ENCODE data around the gene SMYD3.
A peak's percentile ranks its signal among the peaks of the same experiment; 100 is the strongest.

SMYD3 gene

GRCh38 chr1:246297279-246298265, 209.5 kb downstream of the SMYD3 start:
- TF ChIP-seq CTCF (conservative IDR thresholded peaks at IDR 0.05; ENCODE audit: low read depth, low read length) = peak; percentile 5
- H3K4me3 ChIP-seq (ENCODE audit: low read depth, low read length) = no peak overlapping the region
- no peak for DNase-seq (ENCODE audit: low read depth)

DNA sequence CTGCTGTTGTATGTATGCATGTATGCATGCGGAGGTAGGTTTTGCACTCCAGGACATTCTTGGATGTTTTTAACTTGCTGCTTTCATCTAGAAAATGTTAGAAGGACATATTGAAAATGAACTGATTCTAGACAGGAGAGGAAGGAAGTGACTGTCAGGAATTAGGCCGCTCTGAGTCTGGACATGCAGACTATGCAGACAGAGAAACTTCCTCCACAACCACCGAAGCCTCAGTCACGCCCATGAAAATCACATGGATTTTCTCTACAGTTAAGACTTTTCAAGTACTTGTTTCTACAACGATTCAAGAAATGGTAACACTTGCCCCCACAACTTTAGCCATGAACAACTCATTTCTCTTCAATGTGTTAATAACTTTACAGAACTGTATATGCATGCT, 211.1 kb downstream of the SMYD3 start:
- TF ChIP-seq CTCF (conservative IDR thresholded peaks at IDR 0.05; ENCODE audit: low read depth, low read length) = no peak
- H3K4me3 ChIP-seq (ENCODE audit: low read depth, low read length) = no peak overlapping the region
- no peak for DNase-seq (ENCODE audit: low read depth)

DNA sequence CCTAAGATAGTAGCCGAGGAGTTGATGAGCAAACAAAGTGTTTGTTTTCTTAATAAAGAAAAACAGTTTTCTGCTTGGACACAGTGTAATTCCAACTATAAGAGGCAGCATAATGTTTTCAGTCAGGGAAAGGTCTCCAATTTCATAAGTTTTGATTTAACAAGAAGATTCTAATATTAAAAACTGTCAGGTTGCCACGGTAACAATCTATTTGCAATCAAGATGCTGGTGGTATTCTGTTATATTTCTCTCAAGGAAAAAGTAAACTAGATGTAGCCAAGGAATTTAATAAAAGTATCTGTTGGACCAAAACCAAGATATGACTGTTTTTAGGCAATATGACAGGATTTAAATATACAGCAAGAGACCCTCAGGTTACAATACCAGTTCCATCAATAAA, 211.7 kb downstream of the SMYD3 start:
- H3K4me3 ChIP-seq (ENCODE audit: low read depth, low read length) = no peak overlapping the region
- no peak for DNase-seq (ENCODE audit: low read depth)
- TF ChIP-seq CTCF (conservative IDR thresholded peaks at IDR 0.05; ENCODE audit: low read depth, low read length) = no peak

GRCh38 chr1:246294263-246294662, 212.8 kb downstream of the SMYD3 start:
- TF ChIP-seq CTCF (conservative IDR thresholded peaks at IDR 0.05; ENCODE audit: low read depth, low read length) = no peak
- no peak for DNase-seq (ENCODE audit: low read depth)
- no peak overlapping the region for H3K4me3 ChIP-seq (ENCODE audit: low read depth, low read length)

DNA sequence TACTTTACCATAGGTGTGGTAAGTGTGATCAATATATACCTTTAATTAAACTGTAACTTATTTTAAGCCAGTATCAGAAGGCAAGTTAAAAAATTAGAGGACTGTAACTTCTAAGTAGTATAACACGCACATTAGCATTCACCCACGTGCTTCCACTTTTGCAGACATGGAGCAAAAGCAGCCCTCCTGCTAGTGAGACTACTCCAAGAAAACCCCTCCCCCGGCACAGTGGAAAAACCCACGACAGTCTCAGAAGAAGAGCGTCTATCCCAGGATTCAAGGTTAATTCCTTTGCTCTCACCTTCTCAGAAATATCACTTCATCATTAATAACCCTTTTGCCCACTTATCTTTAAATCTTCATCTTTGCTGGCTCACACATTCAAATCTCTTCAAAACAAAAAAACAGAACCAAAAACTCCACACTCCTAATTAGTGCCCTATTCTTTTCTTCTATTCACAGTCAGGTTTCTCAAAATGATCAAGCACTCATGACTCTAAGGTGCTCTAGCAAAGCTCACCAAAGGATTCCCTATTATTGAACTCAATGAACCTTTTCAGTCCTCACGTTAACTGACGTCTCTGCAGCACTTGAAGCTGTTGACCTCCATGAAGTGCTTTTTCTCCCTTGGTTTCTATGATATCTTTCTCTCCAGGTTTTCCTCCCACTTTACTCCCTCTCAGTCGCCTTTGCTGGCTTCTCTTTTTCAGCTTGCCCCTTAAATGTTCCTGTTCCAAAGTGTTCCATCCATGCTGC, 213.5 kb downstream of the SMYD3 start:
- no peak for DNase-seq (ENCODE audit: low read depth)
- TF ChIP-seq CTCF (conservative IDR thresholded peaks at IDR 0.05; ENCODE audit: low read depth, low read length) = no peak
- H3K4me3 ChIP-seq (ENCODE audit: low read depth, low read length) = no peak overlapping the region

DNA sequence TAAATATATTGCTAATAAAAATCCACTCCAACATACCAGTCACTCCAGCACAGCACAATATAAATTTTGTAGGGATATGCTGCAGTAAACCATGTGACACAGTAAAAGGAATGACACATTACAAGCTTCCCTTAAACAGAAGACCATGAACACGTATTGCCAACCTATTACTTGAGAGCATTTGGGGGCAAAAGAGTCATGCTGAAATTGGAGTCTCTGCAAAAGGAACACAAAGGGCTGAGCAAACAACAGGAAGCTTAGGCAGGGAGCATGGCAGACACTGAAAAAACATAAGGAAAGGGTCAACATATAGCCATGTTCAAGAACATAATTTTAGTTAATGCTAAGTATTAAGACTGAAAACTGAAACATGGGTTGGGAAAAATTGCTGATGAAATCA, 214.5 kb downstream of the SMYD3 start:
- H3K4me3 ChIP-seq (ENCODE audit: low read depth, low read length) = no peak overlapping the region
- no peak for DNase-seq (ENCODE audit: low read depth)
- TF ChIP-seq CTCF (conservative IDR thresholded peaks at IDR 0.05; ENCODE audit: low read depth, low read length) = no peak
